Gastroesophageal sphincter (tissue), 4 donors: ENCODE data around the gene FAM219B. TPM values are rescaled to one million over a fixed set of nuclear protein-coding genes. Genes with fewer than 3 reads are reported as not detected.

Experiments used
- ATAC-seq: fragments of 150-250 bp; one replicate; pipeline ENCODE4 v1.9.1; 2016; ENCODE audit warnings: mild to moderate bottlenecking, moderate library complexity
- H3K27ac ChIP-seq, 4 donors: fragments of 200-600 bp; sonication (generic) in 3 of 4; 1 replicate in 3 of 4; 2 replicates in 1 of 4; pipeline ENCODE4 v1.5.1; 2016 to 2019
- H3K27me3 ChIP-seq: fragments of 200-600 bp; sonication (generic); one replicate; pipeline ENCODE4 v1.5.1; 2019
- H3K36me3 ChIP-seq, 2 donors: fragments of 200-600 bp; sonication (generic); one replicate each; pipeline ENCODE4 v1.5.1; 2019; ENCODE audit warnings: control low read depth in 1 of 2
- H3K4me1 ChIP-seq, 3 donors: fragments of 200-600 bp; sonication (generic); 1 replicate in 2 of 3; 2 replicates in 1 of 3; pipeline ENCODE4 v1.5.1; 2016 to 2019; ENCODE audit warnings: control low read depth in 2 of 3
- H3K4me3 ChIP-seq, 2 donors: fragments of 200-600 bp; sonication (generic); one replicate each; pipeline ENCODE4 v1.5.1; 2019; ENCODE audit warnings: mild to moderate bottlenecking in 1 of 2, moderate library complexity in 1 of 2
- H3K9me3 ChIP-seq, 3 donors: fragments of 200-600 bp; sonication (generic); one replicate each; pipeline ENCODE4 v1.5.1; 2017 to 2019; ENCODE audit warnings: control low read depth in 2 of 3
- CTCF ChIP-seq, 4 experiments: fragments of 200-600 bp in 2 of 4; fragments of 450-650 bp in 2 of 4; sonication (generic) in 1 of 4; IDR thresholded peaks; one replicate each; pipeline ENCODE4 v1.5.1; 2017 to 2019; ENCODE audit warnings: antibody characterized with exemption in 4 of 4, mild to moderate bottlenecking in 2 of 4, moderate library complexity in 2 of 4
- EP300 ChIP-seq: sonication (generic); formaldehyde crosslinking; IDR thresholded peaks from one replicate; pipeline ENCODE4 v1.6.1; 2017; ENCODE audit warnings: antibody characterized with exemption, mild to moderate bottlenecking
- POLR2A ChIP-seq, 2 donors: fragments of 450-650 bp; IDR thresholded peaks; one replicate each; pipeline ENCODE4 v1.6.1; 2017; ENCODE audit warnings: antibody characterized with exemption in 2 of 2, mild to moderate bottlenecking in 2 of 2, moderate library complexity in 1 of 2
- POLR2AphosphoS5 ChIP-seq: sonication (generic); formaldehyde crosslinking; IDR thresholded peaks from one replicate; pipeline ENCODE4 v1.6.1; 2017; ENCODE audit warnings: antibody characterized with exemption
- WGBS, 2 donors: methylation state at CpG; one replicate each; pipeline ENCODE4 v1.1.5; 2018; ENCODE audit warnings: low coverage in 1 of 2; 5-methylcytosine and 5-hydroxymethylcytosine counted together
- total RNA-seq, 4 donors: library from RNA; depleted of rRNA; stranded (reverse); fragments of >200 nt; gene quantifications; one replicate each; pipeline ENCODE4 v1.1.0, GENCODE V29; 2016

Gene FAM219B
- total RNA-seq, 4 donors from 2014 or later: 85.0 to 93.4 (median 88.8) TPM

- peaks cover 0 to 49% (median 20%) of the 10 kb centered on the region in 3 donors for H3K4me1 ChIP-seq
- no peak overlapping the region for H3K4me3 ChIP-seq
- TF ChIP-seq POLR2AphosphoS5: no peak
- no peak for TF ChIP-seq EP300
- no peak for TF ChIP-seq CTCF (IDR thresholded peaks at IDR 0.05)
- no peak for TF ChIP-seq POLR2A (IDR thresholded peaks at IDR 0.05)
- ATAC-seq: no peak
- no peaks in the 10 kb centered on the region for H3K9me3 ChIP-seq
- H3K36me3 ChIP-seq: peaks cover 0 to 33% of the 10 kb centered on the region in 2 donors
- 53 to 78% methylated on average over 2 of the region's 2 CpGs for WGBS, 2 donors
- no peaks in the 10 kb centered on the region for H3K27me3 ChIP-seq
- no peak overlapping the region for H3K27ac ChIP-seq
Measured at GRCh38 chr15:74933573-74933972, 26.9 kb upstream of the FAM219B start.

DNA sequence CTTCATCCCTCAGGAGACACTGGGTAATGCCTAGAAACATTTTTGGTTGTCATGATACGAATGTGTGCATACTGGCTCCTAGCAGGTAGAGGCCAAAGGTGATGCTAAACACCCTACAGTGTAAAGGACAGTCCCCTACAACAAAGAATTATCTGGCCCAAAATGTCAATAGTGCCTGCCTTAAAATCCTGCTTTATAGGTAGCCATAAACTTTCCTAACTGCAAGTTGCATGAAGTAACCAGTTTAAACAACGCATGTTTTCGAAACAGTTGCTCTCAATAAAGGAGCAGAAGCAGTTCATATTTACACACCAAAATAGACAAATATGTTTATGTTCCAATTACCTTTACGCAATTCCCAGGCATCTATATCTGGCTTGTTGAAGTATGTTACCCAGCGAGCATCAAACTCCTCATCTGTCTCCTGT lies 22.1 kb upstream of the FAM219B start:
- no peak overlapping the region for H3K4me3 ChIP-seq
- no peak for TF ChIP-seq CTCF (IDR thresholded peaks at IDR 0.05)
- TF ChIP-seq POLR2A (IDR thresholded peaks at IDR 0.05): no peak
- H3K27ac ChIP-seq: no peak overlapping the region
- WGBS, 2 donors: 90 to 98% methylated on average over 4 to 5 of the region's 5 CpGs
- no peaks in the 10 kb centered on the region for H3K9me3 ChIP-seq
- peaks cover 0 to 81% of the 10 kb centered on the region in 2 donors for H3K36me3 ChIP-seq
- no peaks in the 10 kb centered on the region for H3K27me3 ChIP-seq
- H3K4me1 ChIP-seq: peaks cover 0 to 9% (median 0%) of the 10 kb centered on the region in 3 donors
- ATAC-seq: no peak

DNA sequence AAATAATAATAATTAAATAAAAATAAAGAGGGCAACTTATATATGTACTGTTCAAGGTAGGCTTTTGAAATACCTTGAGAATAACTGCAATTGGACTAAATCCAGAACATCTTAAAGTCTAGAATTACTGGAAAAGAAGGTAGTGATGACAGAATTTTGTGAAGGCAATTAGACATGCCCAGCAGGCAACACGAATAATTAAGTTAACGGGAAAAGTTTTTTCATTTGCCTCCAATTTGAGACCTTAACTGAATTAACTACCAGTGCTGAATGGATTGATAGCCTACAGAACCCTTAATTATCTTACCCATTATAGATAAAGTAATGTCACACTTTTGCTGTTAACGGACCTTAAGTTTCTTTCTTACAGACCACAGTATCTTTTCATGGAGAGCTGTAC lies 17.9 kb upstream of the FAM219B start:
- Histone ChIP-seq H3K4me1 (no peaks in the 10 kb centered on the region), H3K9me3 (no peaks in the 10 kb centered on the region), H3K27me3 (no peaks in the 10 kb centered on the region), H3K36me3 (peaks cover 0 to 100% of the 10 kb centered on the region in 2 donors), H3K27ac (no peak overlapping the region), H3K4me3 (no peak overlapping the region)
- TF ChIP-seq EP300: no peak
- no peak for TF ChIP-seq POLR2AphosphoS5
- no peak for TF ChIP-seq CTCF (IDR thresholded peaks at IDR 0.05)
- no peak for TF ChIP-seq POLR2A (IDR thresholded peaks at IDR 0.05)
- ATAC-seq: no peak
- 88 to 91% methylated on average over 3 of the region's 3 CpGs for WGBS, 2 donors

GRCh38 chr15:74920456-74920855 lies 13.8 kb upstream of the FAM219B start:
- WGBS, 2 donors: 65 to 89% methylated on average over 3 to 8 of the region's 8 CpGs

More at GRCh38 chr15:74920456-74920855, 13.8 kb upstream of the FAM219B start:
- no peak overlapping the region for H3K27ac ChIP-seq
- H3K27me3 ChIP-seq: no peaks in the 10 kb centered on the region
- TF ChIP-seq POLR2A (IDR thresholded peaks at IDR 0.05) (no peak), POLR2AphosphoS5 (no peak), EP300 (no peak), CTCF (IDR thresholded peaks at IDR 0.05) (no peak)
- H3K36me3 ChIP-seq: peaks cover 0 to 100% of the 10 kb centered on the region in 2 donors
- H3K9me3 ChIP-seq: no peaks in the 10 kb centered on the region
- H3K4me1 ChIP-seq: no peaks in the 10 kb centered on the region
- no peak for ATAC-seq
- no peak overlapping the region for H3K4me3 ChIP-seq
